Middle frontal gyrus (tissue), 1 donor: ENCODE results near the gene SCMH1.

ENCODE experiments used
- DNase-seq: peaks from one replicate; pipeline ENCODE4 v3.0.0-alpha.2; 2015; ENCODE audit warnings: low spot score; ENCODE audit errors: extremely low spot score

SCMH1 gene

DNA sequence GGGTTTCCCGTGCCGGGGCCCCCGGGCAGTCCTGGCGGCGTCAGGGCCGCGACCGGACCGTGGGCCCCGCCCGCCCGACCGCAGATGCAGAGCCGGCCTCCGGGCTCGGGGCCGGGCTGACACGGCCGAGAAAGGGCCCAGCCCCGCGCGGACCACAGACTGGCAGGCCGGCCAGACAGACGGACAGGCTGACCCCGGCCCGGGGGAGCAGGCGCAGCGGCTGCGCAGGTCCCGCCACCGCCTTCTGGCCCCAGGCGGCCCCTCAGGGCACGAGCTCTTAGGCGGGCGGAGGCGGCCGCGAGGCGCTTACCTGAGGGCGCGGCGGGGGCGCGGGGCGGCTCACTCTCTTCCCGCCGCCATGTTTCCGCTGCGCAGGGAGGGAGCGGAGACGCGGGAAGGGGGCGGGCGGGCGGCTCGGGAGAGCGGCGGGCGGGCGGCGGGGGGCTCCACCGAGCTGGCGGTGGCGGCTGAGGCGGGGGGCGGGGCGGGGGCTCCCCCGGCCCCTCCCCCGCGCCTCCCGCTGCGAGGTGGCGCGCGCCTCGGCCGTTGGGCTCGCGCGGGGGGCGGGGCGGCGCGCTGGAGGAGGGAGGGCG is at the start of gene SCMH1:
Gene SCMH1 (minus strand): TSS at position 558 of the 593 bp plus-strand sequence. CDS start 56,173 bp downstream, outside the sequence.
- no peak for DNase-seq

GRCh38 chr1:41291195-41291594 is 49.1 kb upstream of the SCMH1 start:
- no peak for DNase-seq

- DNase-seq = no peak
These were observed 47.1 kb upstream of the SCMH1 start for GRCh38 chr1:41289196-41289595.

DNA sequence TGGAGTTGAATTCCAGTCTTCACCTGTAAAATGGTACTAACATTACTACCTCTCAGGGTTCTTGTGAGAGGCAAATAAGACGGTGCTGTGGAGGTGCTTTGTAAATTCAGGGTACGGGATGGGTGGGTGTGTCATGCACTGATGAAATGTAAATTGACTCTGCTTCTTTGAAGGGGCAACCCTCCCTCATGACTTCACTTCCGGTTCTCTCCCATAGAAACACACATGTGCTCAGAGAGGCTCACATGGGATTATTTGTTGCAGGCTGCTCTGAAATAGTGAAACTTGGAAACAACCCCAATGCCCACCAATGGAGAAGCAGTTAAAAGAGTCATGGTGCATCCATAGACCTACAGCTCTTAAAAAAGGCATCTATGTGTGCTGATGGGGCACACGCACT is 44.9 kb upstream of the SCMH1 start:
- DNase-seq = no peak

DNA sequence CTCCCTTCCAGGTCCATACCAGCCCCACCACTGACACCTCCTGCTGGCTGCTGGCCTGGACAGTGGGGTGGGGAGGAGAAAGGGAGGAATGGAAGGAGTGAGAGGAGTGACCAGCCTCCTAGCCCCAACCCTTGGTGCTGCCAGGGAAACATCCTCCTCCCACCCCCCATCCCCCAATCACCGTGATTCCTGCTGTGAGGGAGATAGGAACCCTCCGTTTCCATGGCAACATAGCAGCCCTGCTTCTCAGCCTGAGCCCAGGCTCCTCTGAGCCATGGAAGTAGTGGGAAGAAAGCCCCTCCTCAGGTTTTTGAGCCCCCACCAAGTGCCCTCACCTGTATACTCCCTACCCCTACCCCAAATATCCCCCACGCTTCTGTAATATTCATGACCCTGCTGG is 44.4 kb upstream of the SCMH1 start:
- no peak for DNase-seq

DNA sequence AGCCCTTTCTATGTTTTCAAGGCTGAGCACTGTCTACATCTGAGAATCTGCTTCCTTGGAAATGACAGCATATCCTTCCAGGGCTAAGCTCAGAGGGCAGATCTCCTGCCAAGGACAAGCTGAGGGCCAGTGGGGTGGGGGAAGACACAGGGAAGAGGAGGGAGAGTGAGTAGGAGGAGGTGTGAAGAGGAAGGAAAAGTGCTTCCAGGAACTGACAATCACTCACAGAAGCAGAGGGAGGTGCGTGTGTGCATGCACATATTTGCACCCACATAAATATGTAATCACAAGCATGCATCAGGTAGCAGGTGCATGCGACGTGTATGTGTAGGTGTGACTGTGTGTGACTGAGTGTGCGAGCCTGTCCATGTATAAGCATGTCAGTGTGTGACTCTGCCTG is 43.7 kb upstream of the SCMH1 start:
- DNase-seq = no peak

DNA sequence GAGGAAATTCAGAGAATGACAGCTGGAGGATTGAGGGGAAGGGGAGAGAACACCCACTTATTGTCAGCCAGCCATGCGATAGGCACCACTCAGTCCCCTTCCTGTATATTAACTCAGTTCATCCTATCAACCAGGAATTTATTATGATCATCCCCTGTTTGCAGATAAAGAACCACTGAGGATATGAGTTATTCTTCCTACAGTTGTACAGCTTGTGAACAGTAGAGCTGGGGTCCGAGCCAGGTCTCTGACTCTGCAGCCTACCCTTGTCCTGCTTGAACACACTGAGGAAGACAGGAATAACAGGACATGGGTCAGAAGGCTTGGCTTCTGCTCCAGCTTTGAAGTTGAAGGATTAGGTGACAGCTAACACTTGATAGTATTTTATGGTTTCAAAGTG is 42.0 kb upstream of the SCMH1 start:
- no peak for DNase-seq

DNA sequence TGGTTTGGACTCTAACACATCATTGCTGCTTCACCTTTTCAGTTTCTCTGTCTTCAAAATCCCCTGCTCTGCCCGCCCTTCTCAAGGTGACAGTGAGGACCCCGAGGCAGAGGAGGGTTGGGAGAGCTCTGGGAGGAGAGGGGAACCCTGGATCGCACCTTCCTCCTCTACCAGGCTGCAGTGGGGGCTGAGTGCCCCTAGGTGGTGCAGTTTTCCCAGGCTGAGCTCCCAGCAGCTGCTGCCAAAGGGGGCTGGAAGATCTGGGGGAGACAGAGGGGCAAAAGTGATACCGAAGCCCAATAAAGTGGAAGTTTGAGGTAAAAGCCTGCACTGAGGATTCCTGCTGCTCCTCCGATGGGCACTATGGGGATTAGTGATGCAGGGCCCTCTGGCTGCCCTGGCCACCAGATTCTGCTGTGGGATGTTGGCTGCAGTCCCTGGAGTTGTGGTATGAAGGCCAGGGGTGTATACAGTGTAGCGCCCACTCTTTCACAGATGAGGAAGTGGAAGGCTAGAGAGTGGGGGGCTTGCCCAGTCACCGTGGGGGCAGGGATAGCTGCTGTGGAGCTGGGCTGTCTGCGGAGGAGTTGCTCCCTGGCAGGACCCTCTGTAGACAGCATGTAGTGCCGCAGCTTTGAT is 40.7 kb upstream of the SCMH1 start:
- DNase-seq = no peak

DNA sequence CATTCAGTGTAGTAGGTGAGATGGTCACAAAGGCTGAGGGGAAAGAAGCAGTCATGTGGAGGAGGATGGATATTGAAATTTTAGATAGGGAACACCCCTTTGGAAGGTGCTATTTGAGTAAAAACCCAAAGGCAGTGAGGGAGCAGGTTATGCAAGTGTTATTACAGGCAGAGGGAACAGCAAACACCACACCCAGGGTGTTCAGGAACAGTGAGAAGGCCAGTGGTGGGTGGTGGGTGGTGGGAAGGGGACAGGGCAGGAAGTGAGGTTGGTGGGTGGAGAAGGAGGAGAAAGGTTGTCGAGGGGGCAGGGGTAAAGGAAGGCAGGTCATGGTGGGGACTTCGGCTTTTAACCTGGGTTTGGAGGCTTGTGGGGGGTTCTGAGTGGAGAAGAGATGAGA is 39.2 kb upstream of the SCMH1 start:
- DNase-seq = no peak

DNA sequence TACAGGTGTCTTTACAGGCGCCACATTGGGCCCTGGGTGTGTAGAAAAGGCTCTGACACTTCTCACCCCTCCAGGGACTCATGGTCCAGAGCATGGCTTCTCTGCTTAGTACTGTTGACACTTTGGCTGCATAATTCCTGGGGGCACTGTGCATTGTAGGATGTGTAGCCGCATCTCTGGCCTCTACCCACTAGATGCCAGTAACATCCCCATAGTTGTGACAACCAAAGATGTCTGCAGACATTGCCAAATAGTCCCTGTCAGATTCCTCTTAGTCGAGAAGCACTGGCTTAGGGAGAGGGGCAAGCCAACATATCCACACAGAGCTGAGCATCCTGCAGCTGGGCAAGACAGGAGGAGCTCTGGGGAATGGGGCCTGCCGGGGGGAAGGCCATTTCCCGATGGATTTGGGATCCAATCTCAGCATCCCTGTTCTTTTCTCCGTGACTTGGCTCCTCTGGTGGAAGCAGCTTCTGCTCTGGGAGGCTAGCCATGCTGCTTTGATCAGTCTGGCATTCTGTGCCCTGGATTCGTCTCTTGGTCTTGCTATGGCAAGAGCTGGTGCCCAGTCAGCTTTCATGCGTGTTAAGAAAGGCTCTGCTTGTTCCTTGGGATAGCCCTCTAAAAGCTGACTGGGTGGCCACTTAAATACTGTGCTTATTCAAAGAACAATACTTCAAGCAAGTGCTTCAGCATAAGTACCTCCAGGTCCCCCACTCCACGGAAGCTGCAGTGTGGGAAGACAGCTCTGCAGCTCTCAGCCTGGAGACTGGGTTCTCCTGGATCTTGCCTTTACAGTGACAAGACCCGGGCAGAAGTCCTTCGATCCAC is 38.3 kb upstream of the SCMH1 start:
- DNase-seq = no peak

- DNase-seq = no peak
These were observed 36.0 kb upstream of the SCMH1 start for GRCh38 chr1:41278076-41278475.

DNA sequence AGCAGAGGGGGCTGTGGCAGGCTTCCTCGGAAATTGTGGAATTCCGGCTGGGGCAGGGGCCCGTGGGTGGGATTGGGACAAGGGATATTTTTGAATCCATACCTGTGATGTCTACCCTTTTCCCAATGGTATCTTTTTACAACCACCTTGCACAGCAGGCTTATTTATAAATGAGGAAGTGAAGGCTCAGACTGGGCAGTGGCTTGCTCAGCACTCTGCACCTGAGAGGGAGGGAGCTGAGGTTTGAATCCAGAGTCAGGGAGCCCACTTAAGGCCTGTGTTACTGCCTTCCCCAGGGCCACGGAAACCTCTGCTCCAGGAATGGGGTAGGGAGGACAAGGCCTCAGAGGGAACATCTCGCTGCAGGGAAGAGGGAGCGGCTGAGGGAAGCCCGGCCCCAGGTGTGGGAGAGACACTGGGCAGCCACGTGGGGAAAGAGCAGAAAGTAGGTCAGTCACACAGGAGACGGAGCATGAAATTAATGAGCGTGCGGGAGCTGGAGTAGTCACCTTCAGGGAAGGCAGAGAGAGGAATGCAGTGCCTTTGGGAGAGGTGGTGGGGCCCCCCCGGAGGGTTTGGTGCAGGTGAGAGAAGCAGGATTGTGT is 35.4 kb upstream of the SCMH1 start:
- DNase-seq = no peak

DNA sequence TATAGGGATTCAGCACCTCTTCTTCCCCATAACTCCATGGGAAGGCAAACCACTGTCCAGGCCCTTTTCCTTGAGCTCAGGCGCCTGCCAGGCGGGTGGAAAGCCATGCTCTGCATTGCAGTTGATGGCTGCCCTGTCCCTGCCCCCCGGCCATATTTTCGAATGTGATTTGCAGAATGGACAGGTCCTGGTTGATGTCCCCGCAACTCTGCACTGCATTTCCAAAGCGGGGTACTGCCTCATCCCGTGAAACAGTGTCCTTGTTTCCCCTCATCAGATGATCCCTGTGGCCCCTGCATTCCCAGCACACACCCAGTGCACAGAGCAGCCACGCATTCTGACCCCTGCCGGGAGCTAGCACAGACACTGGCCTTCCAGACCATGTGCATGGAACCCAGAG is 33.7 kb upstream of the SCMH1 start:
- DNase-seq = no peak

DNA sequence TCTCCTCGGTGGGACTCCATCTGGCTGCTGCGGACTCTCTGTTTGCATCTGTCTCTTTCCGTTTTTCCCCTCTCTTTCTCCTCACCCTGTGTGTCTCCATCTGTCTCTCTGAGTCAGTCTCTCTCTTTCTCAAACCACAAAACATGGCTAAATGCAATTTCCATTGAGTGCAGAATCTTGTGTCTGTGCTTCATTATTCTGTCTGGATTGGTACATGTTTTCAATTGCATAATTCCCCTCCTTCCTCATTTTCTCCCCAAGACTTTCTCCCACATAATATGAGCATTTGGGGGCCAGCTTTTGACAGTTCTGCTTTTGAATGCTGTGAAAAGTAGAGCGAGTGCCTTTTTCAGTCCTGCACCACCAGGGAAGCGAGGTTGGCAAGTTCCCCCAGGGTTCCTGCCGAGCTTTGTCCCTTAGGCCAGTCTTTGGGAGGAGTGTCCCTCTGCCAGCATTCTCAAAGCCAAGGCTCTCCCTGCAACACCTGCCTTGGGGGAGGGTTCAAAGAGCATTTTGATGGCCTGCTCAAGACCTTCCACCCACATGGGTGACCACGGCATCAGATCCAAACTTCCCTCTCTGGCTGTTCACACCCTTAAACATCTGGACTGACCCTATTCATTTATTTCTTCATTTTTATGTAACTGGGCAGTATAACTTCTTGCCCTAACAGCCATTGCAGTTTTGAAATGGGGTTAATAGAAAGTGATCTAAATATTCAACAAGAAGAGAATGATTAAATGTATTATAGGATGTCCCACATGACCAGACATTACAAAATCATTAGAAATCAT is 32.8 kb upstream of the SCMH1 start:
- no peak for DNase-seq

- DNase-seq = no peak
These were observed 30.5 kb upstream of the SCMH1 start for GRCh38 chr1:41272601-41273000.

- peak; percentile 63 for DNase-seq
These were observed 26.2 kb upstream of the SCMH1 start for GRCh38 chr1:41268154-41268770.

DNA sequence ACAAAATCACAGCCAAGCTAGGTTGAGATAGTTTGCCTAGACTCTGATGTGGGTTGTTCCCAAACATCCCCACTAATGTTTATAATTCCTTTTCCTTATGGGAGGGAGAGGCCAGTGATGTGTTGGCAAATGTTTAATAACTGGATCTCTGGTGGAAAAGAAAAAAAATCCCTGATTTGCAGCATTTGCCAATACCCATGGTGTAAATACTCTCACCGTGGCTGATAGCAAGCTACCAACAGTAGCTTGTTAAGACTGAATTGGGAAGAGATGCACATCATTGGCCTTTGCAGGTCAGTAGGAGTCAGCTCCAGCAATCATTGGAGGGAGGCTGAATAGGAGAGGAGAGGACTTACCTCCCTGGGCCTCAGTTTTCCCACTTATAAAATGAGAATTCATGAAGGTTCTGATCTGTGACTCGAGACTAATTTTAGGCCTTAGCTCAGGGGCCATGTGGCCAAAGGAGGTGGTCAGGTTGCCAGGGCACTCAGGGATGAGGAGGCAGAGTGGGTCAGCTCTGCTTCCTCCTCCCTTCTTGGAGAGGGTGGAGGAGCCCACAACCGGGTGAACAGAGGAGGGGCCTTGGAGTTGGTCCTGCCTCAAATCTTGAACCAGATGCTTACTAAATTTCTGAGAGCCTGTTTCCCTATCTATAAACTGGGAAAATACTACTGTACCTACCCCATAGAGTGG is 20.0 kb upstream of the SCMH1 start:
- DNase-seq = no peak

DNA sequence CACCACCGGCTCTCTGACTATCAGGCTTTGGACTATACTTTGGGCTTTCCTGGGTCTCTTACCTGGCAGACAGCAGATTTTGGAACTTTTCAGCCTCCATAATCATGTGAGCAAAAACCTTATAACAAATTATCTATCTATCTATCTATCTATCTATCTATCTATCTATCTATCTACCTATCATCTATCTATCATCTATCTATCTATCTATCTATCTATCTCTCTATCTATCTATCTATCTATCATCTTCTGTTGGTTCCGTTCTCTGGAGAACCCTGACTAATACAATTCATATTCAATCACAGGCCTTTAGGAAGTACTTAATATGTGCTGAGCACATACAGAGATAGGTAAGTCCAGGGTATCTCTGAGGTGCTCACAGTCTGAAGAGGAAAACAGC is 18.7 kb upstream of the SCMH1 start:
- no peak for DNase-seq

DNA sequence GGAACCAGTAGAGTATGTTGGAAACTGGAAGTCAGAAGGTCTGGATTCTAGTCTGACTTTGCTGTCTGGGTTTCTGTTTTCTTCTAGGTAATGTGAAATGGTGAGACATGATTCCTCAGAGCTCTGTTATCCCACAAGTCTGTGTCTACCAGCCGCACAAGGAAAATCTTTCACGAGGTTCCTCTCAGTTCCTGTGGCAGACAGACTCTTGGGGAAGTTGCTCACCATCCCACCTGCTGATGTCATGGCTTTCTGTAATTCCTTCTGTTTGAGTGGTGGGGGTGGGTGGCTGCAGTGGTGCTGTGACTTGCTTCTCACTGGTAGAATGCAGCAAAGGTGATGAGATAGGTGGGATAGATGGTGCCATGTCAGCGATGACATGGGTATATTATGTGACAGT is 17.1 kb upstream of the SCMH1 start:
- DNase-seq = no peak

DNA sequence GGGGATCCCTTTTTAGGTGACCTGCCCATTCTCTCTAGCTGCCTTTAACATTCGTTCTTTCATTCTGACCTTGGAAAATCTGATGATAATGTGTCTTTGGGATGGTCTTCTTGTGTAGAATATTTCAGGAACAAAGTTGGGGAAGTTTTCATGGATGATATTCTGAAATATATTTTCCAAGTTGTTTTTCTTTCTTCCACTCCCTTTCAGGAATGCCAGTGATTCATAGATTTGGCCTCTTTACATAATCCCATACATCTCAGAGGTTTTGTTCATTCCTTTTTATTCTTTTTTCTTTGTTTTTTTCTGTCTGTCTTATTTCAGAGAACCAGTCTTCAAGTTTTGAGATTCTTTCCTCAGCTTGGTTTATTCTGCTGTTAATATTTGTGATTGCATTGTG is 13.9 kb upstream of the SCMH1 start:
- DNase-seq = no peak
